HG03558 (cell line): ENCODE data around the gene ADCY2.

Experiments
- ATAC-seq: cut with Tn5 transposase; IDR thresholded peaks from one replicate; pipeline ENCODE4 v1.9.1; 2021; ENCODE audit warnings: moderate number of reproducible peaks; ENCODE audit not compliant: unreplicated experiment; ENCODE audit errors: extremely low read depth

ADCY2 gene

DNA sequence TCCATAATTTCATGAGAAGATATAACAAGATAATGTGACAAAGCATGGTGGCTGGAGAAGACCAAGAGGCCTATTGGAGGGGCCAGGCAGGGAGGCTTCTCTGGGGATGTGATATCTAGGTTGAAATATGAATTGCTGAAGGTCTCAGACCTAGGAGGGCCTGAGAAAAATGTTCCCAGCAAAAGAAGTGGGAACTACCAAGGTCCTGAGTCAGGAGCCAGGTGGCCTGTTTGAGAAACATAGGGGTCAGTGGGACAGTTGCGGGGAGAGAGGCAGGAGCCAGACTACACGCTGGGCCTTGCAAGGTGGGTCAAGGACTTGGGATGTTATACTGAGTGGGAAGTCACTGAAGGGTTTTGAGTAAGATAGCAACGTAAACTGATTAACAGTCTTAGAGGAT is 238.9 kb downstream of the ADCY2 start:
- ATAC-seq: no peak

DNA sequence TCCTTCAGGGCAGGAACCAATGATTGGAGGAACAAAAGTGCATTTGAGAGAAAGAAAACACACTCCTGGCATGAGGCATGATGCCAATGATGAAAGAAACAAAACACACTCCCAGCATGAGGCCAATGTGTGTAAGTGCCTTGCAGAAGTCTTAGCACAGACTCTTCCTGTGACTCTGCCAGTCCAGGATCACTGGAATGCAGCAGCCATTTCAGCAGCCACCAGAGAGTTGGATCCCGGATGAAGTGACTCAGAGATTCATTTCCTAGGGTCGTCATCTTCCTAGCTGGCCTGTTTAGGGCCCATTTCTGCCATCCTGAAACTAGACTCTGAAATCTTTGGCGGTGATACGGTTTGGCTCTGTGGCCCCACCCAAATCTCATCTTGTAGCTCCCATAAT is 242.5 kb downstream of the ADCY2 start:
- no peak for ATAC-seq

DNA sequence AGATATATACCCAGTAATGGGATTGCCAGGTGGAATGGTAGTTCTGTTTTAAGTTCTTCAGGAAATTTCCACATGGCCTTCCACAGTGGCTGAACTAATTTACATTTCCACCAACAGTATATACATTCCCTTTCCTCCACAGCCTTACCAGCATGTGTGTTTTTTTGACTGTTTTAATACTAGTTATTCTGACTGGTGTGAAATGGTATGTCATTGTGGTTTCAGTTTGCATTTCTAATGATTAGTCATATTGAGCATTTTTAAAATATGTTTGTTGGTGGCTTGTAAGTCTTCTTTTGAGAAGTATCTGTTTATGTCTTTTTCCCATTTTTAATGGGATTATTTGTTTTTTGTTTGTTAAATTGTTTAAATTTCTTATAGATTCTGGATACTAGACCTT is 246.1 kb downstream of the ADCY2 start:
- no peak for ATAC-seq

GRCh38 chr5:7644723-7645122 is 248.8 kb downstream of the ADCY2 start:
- ATAC-seq: no peak

DNA sequence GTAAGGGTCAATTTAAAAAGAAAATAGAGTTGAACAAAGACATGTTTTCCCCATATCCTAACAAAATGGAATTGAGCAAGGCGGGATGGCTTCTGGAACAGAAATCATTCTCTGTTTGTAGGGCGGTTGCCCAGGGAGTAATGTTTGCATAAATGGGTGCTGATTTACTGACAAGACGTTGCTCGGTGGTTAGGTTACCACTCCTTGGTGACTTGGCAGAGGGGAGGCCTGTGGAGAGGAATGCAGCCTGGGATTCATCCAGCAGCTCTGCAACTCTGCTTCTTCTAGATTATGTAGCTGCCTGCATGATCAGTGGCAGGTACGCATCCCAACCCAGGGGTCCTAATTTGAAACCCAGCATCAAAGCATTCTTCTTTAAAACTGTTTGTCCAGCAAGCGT is 254.8 kb downstream of the ADCY2 start:
- no peak for ATAC-seq

DNA sequence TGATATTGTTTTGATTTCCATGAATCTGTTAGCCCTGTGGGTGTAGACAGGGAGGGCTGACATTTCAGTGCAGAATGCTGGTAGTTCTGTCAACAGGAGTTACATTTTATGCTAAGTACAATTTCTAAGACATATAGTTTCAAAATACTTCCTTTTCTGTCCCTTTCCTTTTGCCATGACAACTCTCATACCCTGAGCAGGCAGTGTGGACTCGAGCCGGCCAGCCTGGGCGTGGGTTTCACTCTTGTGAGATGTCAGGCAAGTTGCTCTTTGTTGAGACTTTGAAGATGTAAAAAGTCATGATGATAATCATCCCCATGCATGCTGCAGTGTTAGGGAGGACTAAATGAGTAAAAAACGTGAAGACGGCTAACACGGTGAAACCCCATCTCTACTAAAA is 257.1 kb downstream of the ADCY2 start:
- ATAC-seq: no peak

DNA sequence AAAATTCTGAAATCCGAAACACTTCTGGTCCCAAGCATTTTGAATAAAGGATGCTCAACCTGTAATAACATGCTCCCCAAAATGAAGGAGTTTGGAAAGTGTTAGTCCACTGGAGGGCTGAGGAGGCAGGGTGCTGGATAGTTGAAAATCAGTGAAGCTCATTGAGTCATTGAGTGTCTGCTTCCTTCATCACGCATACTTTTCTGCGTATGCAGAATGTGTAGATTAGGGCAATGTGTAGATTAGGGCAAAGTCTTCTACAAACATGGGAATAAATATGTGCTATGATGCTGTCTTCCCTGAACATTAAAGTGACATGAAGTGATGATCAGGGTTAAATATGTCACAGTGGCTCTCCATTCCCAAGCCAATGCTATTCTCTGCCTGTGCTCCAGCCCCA is 261.2 kb downstream of the ADCY2 start:
- no peak for ATAC-seq

GRCh38 chr5:7659420-7659819 is 263.5 kb downstream of the ADCY2 start:
- no peak for ATAC-seq

- no peak for ATAC-seq
These were observed 266.4 kb downstream of the ADCY2 start for GRCh38 chr5:7662289-7662688.

GRCh38 chr5:7663808-7664207 is 267.9 kb downstream of the ADCY2 start:
- no peak for ATAC-seq

GRCh38 chr5:7664208-7664607 is 268.3 kb downstream of the ADCY2 start:
- no peak for ATAC-seq

GRCh38 chr5:7667216-7667767 is 271.4 kb downstream of the ADCY2 start:
- no peak for ATAC-seq

GRCh38 chr5:7668161-7668560 is 272.2 kb downstream of the ADCY2 start:
- ATAC-seq: no peak

- no peak for ATAC-seq
These were observed 272.7 kb downstream of the ADCY2 start for GRCh38 chr5:7668627-7669026.

DNA sequence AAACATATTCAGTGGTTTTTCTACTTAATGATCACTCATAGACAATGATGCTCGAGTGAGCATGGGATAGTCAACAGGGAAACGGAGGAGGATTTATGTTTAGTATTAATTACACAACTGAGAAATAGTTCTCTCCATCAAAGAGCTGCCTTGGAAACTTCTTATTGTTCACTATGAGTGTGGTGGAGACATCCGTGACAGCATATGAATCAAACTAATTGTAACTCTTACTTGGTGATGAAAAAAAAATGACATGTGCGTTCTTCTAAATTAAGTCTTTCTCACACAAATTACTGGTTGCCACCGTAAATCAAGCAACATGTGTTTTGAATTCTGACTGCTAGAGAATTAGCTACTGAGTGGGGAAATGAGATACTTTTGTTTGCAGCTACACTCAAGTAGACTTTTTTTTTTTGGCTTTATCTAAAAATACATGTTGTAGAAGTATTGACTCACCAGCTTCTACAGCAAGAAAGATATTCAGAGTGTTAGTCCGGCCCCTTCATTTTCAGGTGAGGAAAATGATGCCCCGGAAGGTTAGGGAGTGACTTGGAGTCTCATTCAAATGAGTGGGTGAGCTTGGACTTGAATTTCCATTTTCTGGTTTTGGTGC is 275.5 kb downstream of the ADCY2 start:
- no peak for ATAC-seq

- no peak for ATAC-seq
These were observed 277.7 kb downstream of the ADCY2 start for GRCh38 chr5:7673658-7674057.

- no peak for ATAC-seq
These were observed 280.5 kb downstream of the ADCY2 start for GRCh38 chr5:7676455-7676854.

GRCh38 chr5:7678030-7678429 is 282.1 kb downstream of the ADCY2 start:
- ATAC-seq: no peak

DNA sequence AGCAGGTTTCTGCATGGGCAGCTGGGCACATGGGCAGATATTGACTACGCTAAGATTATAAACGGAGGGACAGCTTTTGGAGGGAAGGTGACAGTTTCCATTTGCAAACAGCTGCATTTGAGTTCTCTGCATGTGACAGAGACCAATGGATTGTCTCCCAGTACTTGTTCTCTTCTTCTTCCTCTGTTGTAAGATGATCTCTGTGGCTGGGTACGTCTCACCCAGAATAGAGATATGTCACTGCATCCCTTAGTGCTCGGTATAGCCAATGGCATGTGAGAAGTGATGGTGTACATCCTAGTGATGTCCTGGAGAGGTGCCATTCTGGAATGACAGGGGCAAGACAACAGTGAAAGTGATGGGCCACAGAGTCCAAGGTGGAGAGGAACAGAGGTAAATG is 283.7 kb downstream of the ADCY2 start:
- ATAC-seq: no peak

DNA sequence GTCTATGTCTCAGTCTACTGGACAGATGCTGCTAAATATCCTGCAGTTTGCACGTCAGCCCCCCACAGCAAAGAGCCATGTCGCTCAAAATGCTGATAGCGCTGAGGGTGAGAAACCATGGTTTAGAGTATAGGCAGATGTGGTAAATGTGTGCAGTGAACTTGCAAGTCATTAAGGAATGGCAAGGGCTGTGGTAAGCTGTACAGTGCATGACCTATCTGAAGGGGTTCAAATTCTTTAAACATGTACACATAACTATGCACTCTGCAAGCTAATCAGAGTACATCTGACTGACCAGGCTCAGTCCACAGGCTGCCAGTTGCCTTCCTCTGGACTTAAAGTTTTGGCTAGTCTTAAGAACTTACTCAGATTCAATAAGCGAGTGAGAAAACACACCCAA is 284.3 kb downstream of the ADCY2 start:
- no peak for ATAC-seq

- ATAC-seq: no peak
These were observed 286.4 kb downstream of the ADCY2 start for GRCh38 chr5:7682379-7682778.

DNA sequence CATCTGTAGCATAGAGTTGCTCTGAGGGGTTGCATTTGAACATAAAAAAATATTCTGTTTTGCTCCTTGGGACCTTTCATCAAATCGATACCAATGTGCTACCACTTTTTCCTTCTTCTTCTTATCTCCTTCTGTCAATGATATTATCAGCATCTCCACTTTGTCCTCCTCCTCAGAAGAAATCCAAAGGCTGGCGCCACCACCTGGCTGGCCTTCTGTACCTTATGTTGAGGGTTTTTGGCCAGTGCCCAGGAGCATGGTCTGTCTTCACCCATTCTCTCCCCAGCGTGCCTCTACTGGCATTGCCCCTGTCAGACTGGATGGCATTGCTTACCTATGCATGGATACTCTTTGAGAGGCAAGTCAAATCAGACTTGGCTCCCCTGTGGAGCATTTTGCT is 287.8 kb downstream of the ADCY2 start:
- no peak for ATAC-seq

- ATAC-seq: no peak
These were observed 288.9 kb downstream of the ADCY2 start for GRCh38 chr5:7684826-7685225.
